HepG2 (cell line): ENCODE results near the gene RPS19BP1. TPM values are rescaled to one million over a fixed set of nuclear protein-coding genes. Genes with fewer than 3 reads are reported as not detected.
"Not testable (repeated sequence)": the region's sequence is repeated elsewhere in the genome, so short reads cannot be mapped to it uniquely, and the experiment has no call there.

Source experiments
- ATAC-seq: fragments of 200-7000 bp; cut with Tn5 transposase; 3 replicates; pipeline ENCODE4 v1.9.1; 2020; ENCODE audit warnings: mild to moderate bottlenecking, moderate library complexity
- BruUV-seq: library from RNA; stranded (reverse); fragments of 400-500 nt; replicated peaks from 2 replicates; lab custom pipeline; 2021; lab: Mats Ljungman, UMichigan
- CTCF ChIA-PET: fragments of 300-600 bp; formaldehyde crosslinking; extraction: SDS; loops from one replicate; lab custom pipeline; 2021; ENCODE audit warnings: low total read pairs, inconsistent platforms, low intra/inter-chr PET ratio; lab: Yijun Ruan, JAX
- POLR2A ChIA-PET: fragments of 350-600 bp; sonication (Branson Sonifier 250); formaldehyde crosslinking; loops from one replicate; lab custom pipeline; 2020; ENCODE audit warnings: antibody characterized with exemption, inconsistent platforms; lab: Yijun Ruan, JAX
- DNase-seq: peaks from one replicate; pipeline ENCODE4 v3.0.0-alpha.2; 2015; ENCODE audit warnings: low spot score
- FAIRE-seq: peaks from 3 replicates; lab custom pipeline; 2011; peaks lifted over from hg19 to GRCh38; lab: Jason Lieb, UNC
- H2AFZ ChIP-seq: one replicate; pipeline ENCODE4 v1.6.1; 2011; ENCODE audit warnings: low read length, inconsistent platforms
- H3K27ac ChIP-seq: fragments of 300-600 bp; 3 replicates; pipeline ENCODE4 v1.8.0; 2011; ENCODE audit warnings: mixed run types, mild to moderate bottlenecking, mixed read lengths, low read length, inconsistent platforms; ENCODE audit not compliant: insufficient read depth; ENCODE audit errors: extremely low read length
- H3K27me3 ChIP-seq, 2 experiments: fragments of 200-600 bp in 1 of 2; 2 replicates in 1 of 2; 3 replicates in 1 of 2; pipeline versions ENCODE4 v1.6.0 to v1.8.0; 2011; ENCODE audit warnings: low read length in 2 of 2, mild to moderate bottlenecking in 2 of 2, moderate library complexity in 2 of 2, inconsistent platforms in 1 of 2; ENCODE audit not compliant: insufficient read depth in 2 of 2, control insufficient read depth in 1 of 2
- H3K36me3 ChIP-seq, 2 experiments: fragments of 200-600 bp in 1 of 2; replicated peaks in 1 of 2; 2 replicates in 1 of 2; 3 replicates in 1 of 2; pipeline versions ENCODE4 v1.5.1 to v1.8.0; 2011; ENCODE audit warnings: low read length in 2 of 2, inconsistent platforms in 1 of 2; ENCODE audit not compliant: insufficient read depth in 2 of 2, control insufficient read depth in 1 of 2
- H3K4me1 ChIP-seq: 2 replicates; pipeline ENCODE4 v1.5.1; 2012; ENCODE audit warnings: low read length, inconsistent platforms; ENCODE audit not compliant: insufficient read depth
- H3K4me2 ChIP-seq: 2 replicates; pipeline ENCODE4 v1.6.0; 2011; ENCODE audit warnings: low read depth, low read length, inconsistent platforms
- H3K4me3 ChIP-seq, 3 experiments: fragments of 200-600 bp in 1 of 3; sonication (generic), shearing (Covaris generic) in 1 of 3; replicated peaks in 1 of 3; 2 replicates each; pipeline ENCODE4 v1.5.1; 2011 to 2016; ENCODE audit warnings: low read length in 3 of 3, inconsistent platforms in 2 of 3, low read depth in 2 of 3, mild to moderate bottlenecking in 2 of 3, control low read depth in 1 of 3, mixed read lengths in 1 of 3; ENCODE audit not compliant: insufficient read depth in 1 of 3
- H3K79me2 ChIP-seq: one replicate; pipeline ENCODE4 v1.6.1; 2011; ENCODE audit warnings: low read length, inconsistent platforms; ENCODE audit not compliant: insufficient read depth
- H3K9ac ChIP-seq: 2 replicates; pipeline ENCODE4 v1.6.0; 2011; ENCODE audit warnings: mild to moderate bottlenecking, low read depth, low read length, inconsistent platforms; ENCODE audit not compliant: insufficient read depth
- H3K9me3 ChIP-seq: 2 replicates; pipeline ENCODE4 v1.5.1; 2012; ENCODE audit warnings: mild to moderate bottlenecking, low read length
- H4K20me1 ChIP-seq: 2 replicates; pipeline ENCODE4 v1.6.0; 2011; ENCODE audit warnings: inconsistent platforms, mild to moderate bottlenecking, low read length, moderate library complexity; ENCODE audit not compliant: insufficient read depth
- AKAP8 ChIP-seq: sonication (generic); formaldehyde crosslinking; IDR thresholded peaks from 2 replicates; pipeline ENCODE4 v1.5.1; 2020; ENCODE audit warnings: mild to moderate bottlenecking, missing genetic modification reagents
- FLYWCH1 ChIP-seq: sonication (generic); formaldehyde crosslinking; IDR thresholded peaks from 2 replicates; pipeline ENCODE4 v1.8.1; 2023; ENCODE audit warnings: mild to moderate bottlenecking, missing genetic modification reagents
- FOXC1 ChIP-seq: sonication (generic); formaldehyde crosslinking; IDR thresholded peaks from 2 replicates; pipeline ENCODE4 v1.8.0; 2022; ENCODE audit warnings: mild to moderate bottlenecking, missing genetic modification reagents, borderline replicate concordance
- MAZ ChIP-seq, 2 experiments: sonication (generic) in 1 of 2; formaldehyde crosslinking in 1 of 2; IDR thresholded peaks; 2 replicates each; pipeline versions ENCODE4 v1.5.0 to v1.6.1; 2012 to 2020; ENCODE audit warnings: low read depth in 2 of 2, mild to moderate bottlenecking in 2 of 2, borderline replicate concordance in 1 of 2, improper control_type of control experiment in 1 of 2, low read length in 1 of 2, missing genetic modification reagents in 1 of 2, moderate library complexity in 1 of 2
- PAF1 ChIP-seq: IDR thresholded peaks from 2 replicates; pipeline ENCODE4 v1.6.1; 2016; ENCODE audit warnings: missing genetic modification reagents, missing compliant biosample characterization
- PRMT3 ChIP-seq: sonication (generic); formaldehyde crosslinking; IDR thresholded peaks from 2 replicates; pipeline ENCODE4 v1.8.1; 2022; ENCODE audit warnings: low read depth, mild to moderate bottlenecking, moderate library complexity, missing genetic modification reagents, borderline replicate concordance
- SP4 ChIP-seq: sonication (generic); formaldehyde crosslinking; IDR thresholded peaks from 2 replicates; pipeline ENCODE4 v1.8.1; 2023; ENCODE audit warnings: mild to moderate bottlenecking, missing genetic modification reagents
- SRF ChIP-seq: IDR thresholded peaks from 2 replicates; pipeline ENCODE4 v1.6.1; 2011; ENCODE audit warnings: mild to moderate bottlenecking, low read depth, low read length, moderate library complexity
- ZBTB38 ChIP-seq: sonication (generic); formaldehyde crosslinking; IDR thresholded peaks from 2 replicates; pipeline ENCODE4 v1.5.1; 2020; ENCODE audit warnings: mild to moderate bottlenecking, missing genetic modification reagents
- ZBTB7A ChIP-seq: sonication (generic); formaldehyde crosslinking; IDR thresholded peaks from 2 replicates; pipeline ENCODE4 v1.8.0; 2022; ENCODE audit warnings: mild to moderate bottlenecking, missing genetic modification reagents
- ZNF782 ChIP-seq: sonication (generic); formaldehyde crosslinking; IDR thresholded peaks from 2 replicates; pipeline ENCODE4 v1.4.0; 2020; ENCODE audit warnings: missing genetic modification reagents, mild to moderate bottlenecking, borderline replicate concordance
- WGBS: methylation state at CpG from one replicate; pipeline ENCODE4 v1.1.6; 2017; ENCODE audit warnings: low lambda C conversion rate; 5-methylcytosine and 5-hydroxymethylcytosine counted together
- in situ Hi-C: cut with HindIII; loops from 2 replicates; pipeline ENCODE4 v1.10.0; 2017; ENCODE audit warnings: low pct_unique_long_range_greater_than_20kb; ENCODE audit not compliant: extremely low pct_ligation_motif_present
- intact Hi-C: fragments of 100-400 bp; cut with micrococcal nuclease; formaldehyde crosslinking; loops from one replicate; pipeline ENCODE4 v1.10.0; 2022; ENCODE audit not compliant: unreplicated experiment
- polyA plus RNA-seq, 8 experiments: library from polyadenylated mRNA; depleted of rRNA in 3 of 8; stranded (reverse) in 7 of 8; unstranded in 1 of 8; fragments of >200 nt; fragmentation: Illumina TruSeq in 4 of 8; extraction: Trizol in 4 of 8; gene quantifications; 2 replicates each; pipeline versions ENCODE4 v1.2.1 to v1.2.3, GENCODE V29; 2011 to 2016; ENCODE audit warnings: low read depth in 4 of 8, missing spikeins in 1 of 8, mixed read lengths in 1 of 8; ENCODE audit not compliant: insufficient read depth in 1 of 8
- total RNA-seq, 5 experiments: library from RNA; depleted of rRNA; stranded (reverse); fragments of >200 nt; fragmentation: Illumina TruSeq; extraction: Trizol; gene quantifications; 2 replicates each; pipeline ENCODE4 v1.2.3, GENCODE V29; 2016; ENCODE audit warnings: low read depth in 1 of 5
- TF ChIP-seq, protein P1 (sequence below): sonication (generic); formaldehyde crosslinking; IDR thresholded peaks from 2 replicates; pipeline ENCODE4 v1.8.1; 2023; ENCODE audit warnings: mild to moderate bottlenecking, missing genetic modification reagents

The RPS19BP1 gene
- total and polyA plus RNA-seq, 2 of the 13 experiments (the other 11 are each of a cell fraction or from before 2014, with no cell fraction given), result 44.3 to 81.3 TPM

DNA sequence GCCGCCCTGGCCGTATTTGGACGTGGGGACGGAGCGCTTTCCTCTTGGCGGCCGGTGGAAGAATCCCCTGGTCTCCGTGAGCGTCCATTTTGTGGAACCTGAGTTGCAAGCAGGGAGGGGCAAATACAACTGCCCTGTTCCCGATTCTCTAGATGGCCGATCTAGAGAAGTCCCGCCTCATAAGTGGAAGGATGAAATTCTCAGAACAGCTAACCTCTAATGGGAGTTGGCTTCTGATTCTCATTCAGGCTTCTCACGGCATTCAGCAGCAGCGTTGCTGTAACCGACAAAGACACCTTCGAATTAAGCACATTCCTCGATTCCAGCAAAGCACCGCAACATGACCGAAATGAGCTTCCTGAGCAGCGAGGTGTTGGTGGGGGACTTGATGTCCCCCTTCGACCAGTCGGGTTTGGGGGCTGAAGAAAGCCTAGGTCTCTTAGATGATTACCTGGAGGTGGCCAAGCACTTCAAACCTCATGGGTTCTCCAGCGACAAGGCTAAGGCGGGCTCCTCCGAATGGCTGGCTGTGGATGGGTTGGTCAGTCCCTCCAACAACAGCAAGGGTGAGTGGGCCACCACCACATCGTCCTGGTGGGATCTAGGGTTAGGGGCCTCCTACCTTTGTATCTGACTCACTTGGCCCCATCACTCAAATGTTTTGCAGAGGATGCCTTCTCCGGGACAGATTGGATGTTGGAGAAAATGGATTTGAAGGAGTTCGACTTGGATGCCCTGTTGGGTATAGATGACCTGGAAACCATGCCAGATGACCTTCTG is 11.3 kb downstream of the RPS19BP1 start:
- DNase-seq; H3K27me3 ChIP-seq; ATAC-seq; BruUV-seq; FAIRE-seq; H3K9me3 ChIP-seq; in situ Hi-C loops; H2AFZ ChIP-seq; TF ChIP-seq MAZ (IDR thresholded peaks at IDR 0.05; ENCODE audit: borderline replicate concordance, low read depth, low read length): not testable (repeated sequence)
- POLR2A ChIA-PET, result interaction anchor here (1.7 to 3.0 kb wide), 4 partner anchors 9 to 202 kb away, joined by 25 to 118 read pairs (median 58); partner anchors contain the start of genes MIEF1, RPL3 and RPS19BP1
- H3K4me2 ChIP-seq, result peak overlapping the region; percentile 96
- peaks cover 44% of the 10 kb centered on the region for H4K20me1 ChIP-seq
- WGBS, result 10% methylated on average over 7 of the region's 28 CpGs
- peak overlapping the region; percentile 98 to 100 (median 100) for H3K4me3 ChIP-seq
- peaks cover 17 to 28% of the 10 kb centered on the region in 2 experiments; a peak in 4 of 5 replicates for H3K36me3 ChIP-seq
- peaks cover 40% of the 10 kb centered on the region for H3K79me2 ChIP-seq
- H3K27ac ChIP-seq, result peak overlapping the region; percentile 100
- TF ChIP-seq ZNF782 (CRISPR knock-in tag) (0 out of 2 replicates have a peak, but pooled peaks have one; percentile 5), MAZ (CRISPR knock-in tag; IDR thresholded peaks at IDR 0.05; ENCODE audit: low read depth) (0 out of 2 replicates have a peak, but pooled peaks have one; percentile 20), PRMT3 (CRISPR knock-in tag) (0 out of 2 replicates have a peak, but pooled peaks have one; percentile 12), FOXC1 (0 out of 2 replicates have a peak, but pooled peaks have one; percentile 5), AKAP8 (CRISPR knock-in tag) (peak; percentile 67; the same call in 1 of the 2 replicates), SP4 (CRISPR knock-in tag) (peak; percentile 51; the same call in 1 of the 2 replicates), ZBTB7A (CRISPR knock-in tag) (peak; percentile 10; the same call in 1 of the 2 replicates), ZBTB38 (CRISPR knock-in tag) (0 out of 2 replicates have a peak, but pooled peaks have one; percentile 16), FLYWCH1 (CRISPR knock-in tag) (0 out of 2 replicates have a peak, but pooled peaks have one; percentile 28), PAF1 (0 out of 2 replicates have a peak, but pooled peaks have one; percentile 75), SRF (peak; percentile 58; the same call in 1 of the 2 replicates)
- TF ChIP-seq, protein P1, sequence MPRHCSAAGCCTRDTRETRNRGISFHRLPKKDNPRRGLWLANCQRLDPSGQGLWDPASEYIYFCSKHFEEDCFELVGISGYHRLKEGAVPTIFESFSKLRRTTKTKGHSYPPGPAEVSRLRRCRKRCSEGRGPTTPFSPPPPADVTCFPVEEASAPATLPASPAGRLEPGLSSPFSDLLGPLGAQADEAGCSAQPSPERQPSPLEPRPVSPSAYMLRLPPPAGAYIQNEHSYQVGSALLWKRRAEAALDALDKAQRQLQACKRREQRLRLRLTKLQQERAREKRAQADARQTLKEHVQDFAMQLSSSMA (CRISPR knock-in tag), result peak; percentile 34; the same call in 1 of the 2 replicates
- TF ChIP-seq, all 625 proteins: peak for 12; not testable (repeated sequence) for 613
- intact Hi-C loops, result loop anchor here (2.0 kb wide), 1 partner anchor 18 kb away; the partner anchor contains the start of gene MIEF1
- CTCF ChIA-PET, result not testable (repeated sequence)
- Histone ChIP-seq H3K4me1 (peaks cover 56% of the 10 kb centered on the region), H3K9ac (peak overlapping the region; percentile 100)
